BLaER1 treated with 17β-estradiol and CSF1 and Interleukin-3, amounts not matched to agents 10 nM and 100 nM (cell line): ENCODE results near the gene SUPT6H.

ENCODE experiments used
- H3K27ac ChIP-seq, 11 experiments: shearing (Covaris generic); formaldehyde crosslinking; 2 replicates each; pipeline ENCODE4 v1.8.1; 2022
- H3K27me3 ChIP-seq, 11 experiments: shearing (Covaris generic); formaldehyde crosslinking; 2 replicates each; pipeline ENCODE4 v1.8.1; 2022
- H3K36me3 ChIP-seq, 11 experiments: shearing (Covaris generic); formaldehyde crosslinking; 2 replicates each; pipeline ENCODE4 v1.8.1; 2022
- H3K4me1 ChIP-seq, 10 experiments: shearing (Covaris generic); formaldehyde crosslinking; 2 replicates each; pipeline ENCODE4 v1.8.1; 2022
- H3K4me2 ChIP-seq, 11 experiments: shearing (Covaris generic); formaldehyde crosslinking; 2 replicates each; pipeline ENCODE4 v1.8.1; 2022
- H3K4me3 ChIP-seq, 10 experiments: shearing (Covaris generic); formaldehyde crosslinking; 2 replicates each; pipeline ENCODE4 v1.8.1; 2022
- H3K9ac ChIP-seq, 11 experiments: shearing (Covaris generic); formaldehyde crosslinking; 2 replicates each; pipeline ENCODE4 v1.8.1; 2022
- H3K9me3 ChIP-seq, 11 experiments: shearing (Covaris generic); formaldehyde crosslinking; replicated peaks in 1 of 11; 2 replicates each; pipeline ENCODE4 v1.8.1; 2022
- H4K20me1 ChIP-seq, 11 experiments: shearing (Covaris generic); formaldehyde crosslinking; 2 replicates each; pipeline ENCODE4 v1.8.1; 2022
- Cebpa-rat ChIP-seq, 11 experiments: shearing (Covaris generic); IDR thresholded peaks; 2 replicates each; pipeline ENCODE4 v1.8.1; 2022

The SUPT6H gene

DNA sequence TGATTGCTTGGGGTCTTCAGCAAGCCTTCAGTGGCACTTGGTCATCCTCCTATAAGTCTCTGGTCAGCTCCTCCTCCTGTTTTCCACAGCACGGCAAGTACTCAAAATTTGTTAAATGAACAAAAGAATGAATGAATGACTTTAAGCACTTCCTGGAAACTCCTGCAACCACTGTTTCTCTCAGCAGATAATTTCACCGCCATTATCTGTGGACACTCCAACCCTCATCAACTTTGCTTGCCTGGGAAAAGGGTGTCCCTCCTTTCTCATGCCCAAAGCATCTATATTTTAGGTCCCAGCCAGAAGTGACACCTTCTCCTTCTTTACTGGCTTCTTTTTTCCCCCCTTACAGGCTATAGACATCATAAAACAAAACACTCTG lies 45.3 kb downstream of the SUPT6H start:
- Histone ChIP-seq H3K27ac (no peak overlapping the region), H3K4me3 (no peak overlapping the region), H4K20me1 (peaks cover 0 to 43% (median 13%) of the 10 kb centered on the region in 11 experiments; a peak in 14 of 22 replicates), H3K4me1 (peaks cover 21 to 37% (median 27%) of the 10 kb centered on the region in 10 experiments), H3K9ac (no peak overlapping the region), H3K4me2 (no peak overlapping the region), H3K36me3 (peaks cover 24 to 41% (median 34%) of the 10 kb centered on the region in 11 experiments), H3K27me3 (no peaks in the 10 kb centered on the region), H3K9me3 (no peaks in the 10 kb centered on the region)
- no peak for TF ChIP-seq Cebpa-rat (IDR thresholded peaks at IDR 0.05)

DNA sequence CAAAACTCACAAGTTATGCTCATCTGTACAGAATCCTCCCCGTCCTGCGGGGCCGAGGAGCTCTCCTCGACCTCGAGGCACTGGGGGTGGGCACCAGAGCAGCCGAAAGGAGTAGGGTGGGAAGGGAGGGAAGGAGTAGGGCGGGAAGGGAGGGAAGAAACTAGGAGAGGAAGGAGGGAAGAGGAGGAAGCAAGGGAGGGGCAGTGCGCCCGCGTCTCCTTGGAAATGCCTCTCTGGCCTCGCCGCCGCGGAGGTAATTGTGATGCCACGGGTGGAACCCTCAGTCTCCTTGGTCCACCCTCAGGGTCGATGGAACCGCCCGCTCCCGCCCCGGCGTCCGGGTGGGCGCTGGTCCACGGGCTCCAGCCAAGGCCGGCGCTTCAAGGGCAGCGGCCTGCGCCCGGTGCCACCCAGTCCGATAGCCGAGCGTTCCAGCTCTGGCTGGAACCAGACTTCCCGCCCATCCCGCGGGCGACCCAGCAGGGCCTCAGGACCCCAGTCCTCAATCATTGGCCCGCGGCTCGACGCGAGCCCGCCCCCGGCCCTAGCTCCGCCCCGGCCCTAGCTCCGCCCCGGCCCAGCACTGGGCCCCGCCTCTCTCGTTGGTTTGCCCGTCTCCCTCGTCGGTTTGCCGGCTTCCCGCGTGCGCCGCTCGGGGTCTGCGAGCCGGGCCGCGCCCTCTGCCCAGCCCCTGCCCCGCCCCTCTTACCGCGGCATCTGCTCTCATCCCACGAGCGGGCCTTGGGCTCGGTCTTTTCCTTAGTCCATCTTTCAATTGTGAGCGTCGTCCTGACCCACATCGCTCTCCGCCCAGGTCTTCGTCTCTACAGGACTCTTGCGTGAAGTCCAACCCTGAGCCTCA lies 49.1 kb downstream of the SUPT6H start:
- Histone ChIP-seq H3K4me2 (peak overlapping the region; percentile 94 to 99 (median 98)), H3K9me3 (no peaks in the 10 kb centered on the region), H4K20me1 (peaks cover 0 to 30% (median 16%) of the 10 kb centered on the region in 11 experiments; a peak in 13 of 22 replicates), H3K36me3 (peaks cover 20 to 39% (median 32%) of the 10 kb centered on the region in 11 experiments), H3K27ac (peak overlapping the region; percentile 76 to 98 (median 94)), H3K27me3 (no peaks in the 10 kb centered on the region), H3K4me3 (peak overlapping the region; percentile 63 to 81 (median 70)), H3K4me1 (peaks cover 37 to 57% (median 42%) of the 10 kb centered on the region in 10 experiments), H3K9ac (peak overlapping the region; percentile 86 to 96 (median 91))
- TF ChIP-seq Cebpa-rat (IDR thresholded peaks at IDR 0.05) = no peak

DNA sequence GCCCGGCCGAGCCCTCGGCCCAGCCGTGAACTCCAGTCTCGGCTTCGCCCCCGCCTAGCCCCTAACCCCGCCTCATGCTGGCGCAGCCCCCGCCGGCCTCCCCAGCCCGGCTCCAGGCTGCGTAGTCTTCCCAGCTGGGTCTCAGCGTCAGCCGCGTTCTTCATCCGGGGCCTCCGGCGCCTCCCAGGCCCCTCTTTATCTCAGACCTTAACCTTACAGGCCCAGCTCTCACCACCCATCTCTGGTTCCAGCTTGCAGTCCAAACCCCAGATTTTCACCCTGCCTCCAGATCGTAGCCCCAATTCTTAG lies 49.7 kb downstream of the SUPT6H start, which contains the start of gene PROCA1:
Gene PROCA1 (minus strand): TSS at position 166 of the 309 bp plus-strand sequence. CDS start 228 bp downstream, outside the sequence.
- Histone ChIP-seq H3K27me3 (no peaks in the 10 kb centered on the region), H3K36me3 (peaks cover 20 to 38% (median 33%) of the 10 kb centered on the region in 11 experiments), H4K20me1 (peaks cover 0 to 36% (median 16%) of the 10 kb centered on the region in 11 experiments; a peak in 13 of 22 replicates), H3K4me3 (peak within 1 kb of the TSS; percentile 63 to 81 (median 70)), H3K4me1 (peaks cover 42 to 63% (median 48%) of the 10 kb centered on the region in 10 experiments), H3K4me2 (peak within 1 kb of the TSS; percentile 94 to 99 (median 98)), H3K27ac (peak within 1 kb of the TSS; percentile 76 to 98 (median 94)), H3K9ac (peak within 1 kb of the TSS; percentile 86 to 96 (median 91)), H3K9me3 (no peaks in the 10 kb centered on the region)
- TF ChIP-seq Cebpa-rat (IDR thresholded peaks at IDR 0.05) = no peak

DNA sequence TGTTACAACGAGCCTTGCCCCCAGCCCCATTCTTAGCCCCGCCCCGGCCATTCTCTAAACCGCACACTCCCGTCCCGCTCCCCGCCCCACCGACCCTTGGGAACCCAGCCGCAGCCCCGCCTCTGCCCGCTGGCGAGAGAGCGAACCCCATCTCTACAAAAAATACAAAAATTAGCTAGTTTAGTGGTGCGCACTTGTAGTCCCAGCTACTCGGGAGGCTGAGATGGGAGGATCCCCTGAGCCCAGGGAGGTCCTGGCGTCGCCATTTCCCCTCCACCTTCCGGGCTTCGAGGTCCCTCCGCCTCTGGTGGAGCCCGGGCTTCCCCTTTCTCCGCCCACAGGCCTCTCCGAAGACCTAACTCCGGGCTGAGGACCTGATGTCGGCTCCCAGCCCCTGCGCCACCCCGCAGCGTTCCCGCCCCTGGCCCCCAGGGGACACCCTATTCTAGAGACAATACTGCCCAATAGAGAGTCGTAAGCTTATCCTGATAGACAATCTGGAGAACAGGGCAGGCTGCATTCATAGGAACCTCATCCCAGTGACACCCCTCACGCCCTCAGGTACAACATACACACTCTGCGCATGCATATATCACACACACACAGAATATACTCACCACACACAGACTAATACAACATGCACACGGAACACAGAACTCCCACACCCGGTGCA lies 50.2 kb downstream of the SUPT6H start:
- Histone ChIP-seq H3K9me3 (no peaks in the 10 kb centered on the region), H3K9ac (peak overlapping the region; percentile 86 to 96 (median 91)), H3K4me2 (peak overlapping the region; percentile 94 to 99 (median 98)), H4K20me1 (peaks cover 0 to 40% (median 17%) of the 10 kb centered on the region in 11 experiments; a peak in 13 of 22 replicates), H3K27ac (peak overlapping the region; percentile 45 to 98 (median 94); a peak in 21 of 22 replicates), H3K36me3 (peaks cover 20 to 38% (median 33%) of the 10 kb centered on the region in 11 experiments), H3K4me3 (peak overlapping the region; percentile 63 to 81 (median 70)), H3K27me3 (no peaks in the 10 kb centered on the region), H3K4me1 (peaks cover 45 to 63% (median 51%) of the 10 kb centered on the region in 10 experiments)
- no peak for TF ChIP-seq Cebpa-rat (IDR thresholded peaks at IDR 0.05)

DNA sequence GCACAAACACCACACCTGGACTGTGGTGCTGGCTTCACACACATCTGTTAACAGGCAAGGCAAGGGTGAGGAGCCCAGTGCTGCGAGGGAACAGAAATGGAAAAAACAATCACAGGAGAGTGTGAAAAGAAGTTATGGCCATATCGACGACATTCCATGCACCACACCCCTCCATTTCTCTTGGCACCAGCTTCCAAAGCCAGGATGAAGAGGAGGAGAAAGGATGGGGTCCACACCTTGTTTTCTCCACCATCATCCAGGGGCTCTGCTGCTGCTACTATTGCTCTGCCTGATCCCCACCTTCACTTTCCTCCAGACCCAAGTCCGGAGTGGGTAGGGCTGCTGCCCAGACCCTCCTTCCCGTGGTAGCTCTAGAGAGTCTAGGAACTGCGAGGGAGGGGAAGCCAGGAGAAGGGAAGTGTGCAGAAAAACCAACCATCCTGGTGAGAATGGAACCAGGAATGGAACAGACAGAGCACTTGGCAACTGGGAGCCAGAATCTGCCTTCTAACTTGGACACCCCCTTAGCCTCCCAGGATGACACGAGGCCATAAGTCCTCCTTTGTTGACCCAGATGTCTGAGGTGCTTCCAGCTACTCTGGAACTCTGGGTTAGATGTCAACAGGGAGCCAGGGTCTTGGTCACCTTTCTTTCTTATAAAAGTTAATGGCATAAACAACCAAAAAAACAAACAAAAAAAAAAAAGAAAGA lies 50.9 kb downstream of the SUPT6H start:
- H3K4me2 ChIP-seq = peak overlapping the region; percentile 94 to 99 (median 98)
- no peaks in the 10 kb centered on the region for H3K9me3 ChIP-seq
- peak overlapping the region in 9 of 11 experiments; percentile 28 to 96 (median 94); a peak in 13 of 22 replicates for H3K27ac ChIP-seq
- H3K27me3 ChIP-seq = no peaks in the 10 kb centered on the region
- peaks cover 0 to 40% (median 18%) of the 10 kb centered on the region in 11 experiments; a peak in 13 of 22 replicates for H4K20me1 ChIP-seq
- peaks cover 45 to 63% (median 51%) of the 10 kb centered on the region in 10 experiments for H3K4me1 ChIP-seq
- H3K9ac ChIP-seq = peak overlapping the region in 8 of 11 experiments; percentile 86 to 96 (median 92); a peak in 16 of 22 replicates
- peak overlapping the region in 7 of 10 experiments; percentile 63 to 81 (median 70); a peak in 10 of 20 replicates for H3K4me3 ChIP-seq
- H3K36me3 ChIP-seq = peaks cover 20 to 38% (median 33%) of the 10 kb centered on the region in 11 experiments
- no peak; a peak in 1 of 22 replicates for TF ChIP-seq Cebpa-rat (IDR thresholded peaks at IDR 0.05)

DNA sequence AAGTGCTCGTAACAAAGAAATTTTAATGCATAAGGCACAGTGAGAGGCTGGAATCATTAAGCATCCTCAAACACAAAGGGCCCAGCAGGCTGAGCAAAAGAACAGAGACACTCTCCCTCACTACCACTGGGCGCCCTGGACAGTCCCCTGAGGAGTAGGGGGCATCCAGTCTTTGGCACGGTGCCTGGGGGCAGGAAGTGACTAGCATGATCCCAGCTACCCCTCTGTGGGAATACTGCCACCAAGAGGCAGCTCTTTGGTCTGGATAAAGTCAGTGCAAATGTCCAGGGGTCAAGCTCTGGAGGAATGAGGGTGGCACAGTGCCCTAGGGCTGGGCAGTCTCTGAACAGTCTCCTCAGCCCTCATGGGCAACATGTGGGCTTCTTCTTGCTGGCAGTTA lies 52.3 kb downstream of the SUPT6H start:
- Histone ChIP-seq H3K27ac (0 out of 22 replicates have a peak overlapping the region, but pooled peaks of 1 of the 11 experiments have one; percentile 21), H3K9me3 (no peaks in the 10 kb centered on the region), H3K4me3 (no peak overlapping the region), H3K36me3 (peaks cover 20 to 38% (median 33%) of the 10 kb centered on the region in 11 experiments), H3K27me3 (no peaks in the 10 kb centered on the region), H3K9ac (peak overlapping the region in 2 of 11 experiments; percentile 22 to 28; a peak in 1 of 22 replicates), H3K4me1 (peaks cover 55 to 74% (median 63%) of the 10 kb centered on the region in 10 experiments), H4K20me1 (peaks cover 0 to 40% (median 18%) of the 10 kb centered on the region in 11 experiments; a peak in 13 of 22 replicates), H3K4me2 (no peak overlapping the region; a peak in 1 of 22 replicates)
- no peak for TF ChIP-seq Cebpa-rat (IDR thresholded peaks at IDR 0.05)

DNA sequence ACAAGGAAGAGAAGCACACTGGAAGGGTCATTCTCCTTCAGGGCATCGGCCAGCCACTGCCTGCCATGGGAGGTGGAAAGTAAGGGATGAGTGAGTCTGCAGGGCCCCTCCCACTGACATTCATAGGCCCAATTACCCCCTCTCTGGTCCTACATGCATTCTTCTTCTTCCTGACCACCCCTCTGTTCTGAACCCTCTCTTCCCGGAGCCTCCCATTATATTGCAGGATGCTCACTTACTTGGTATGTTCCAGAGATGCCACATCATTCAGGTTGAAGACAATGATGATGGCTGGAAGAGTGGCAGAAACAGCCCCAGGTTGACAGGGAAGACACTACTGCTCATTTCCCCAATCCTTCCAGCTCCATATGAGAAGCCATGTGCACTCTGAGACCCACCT lies 53.2 kb downstream of the SUPT6H start:
- H3K27me3 ChIP-seq = no peaks in the 10 kb centered on the region
- H3K27ac ChIP-seq = 0 out of 22 replicates have a peak overlapping the region, but pooled peaks of 1 of the 11 experiments have one; percentile 21
- H3K36me3 ChIP-seq = peaks cover 20 to 38% (median 33%) of the 10 kb centered on the region in 11 experiments
- peak overlapping the region in 10 of 11 experiments; percentile 2 to 99 (median 98); a peak in 14 of 22 replicates for H3K4me2 ChIP-seq
- no peaks in the 10 kb centered on the region for H3K9me3 ChIP-seq
- no peak for TF ChIP-seq Cebpa-rat (IDR thresholded peaks at IDR 0.05)
- H4K20me1 ChIP-seq = peaks cover 0 to 40% (median 19%) of the 10 kb centered on the region in 11 experiments; a peak in 14 of 22 replicates
- H3K4me3 ChIP-seq = peak overlapping the region in 1 of 10 experiments; percentile 94; a peak in 1 of 20 replicates
- H3K9ac ChIP-seq = peak overlapping the region in 4 of 11 experiments; percentile 41 to 99 (median 97); a peak in 3 of 22 replicates
- peaks cover 48 to 65% (median 55%) of the 10 kb centered on the region in 10 experiments for H3K4me1 ChIP-seq
